HG03558 (cell line): Measurements from ENCODE around the gene SLC41A3.
"Not testable (repeated sequence)": the region's sequence is repeated elsewhere in the genome, so short reads cannot be mapped to it uniquely, and the experiment has no call there.

Experiments
- ATAC-seq: cut with Tn5 transposase; IDR thresholded peaks from one replicate; pipeline ENCODE4 v1.9.1; 2021; ENCODE audit warnings: moderate number of reproducible peaks; ENCODE audit not compliant: unreplicated experiment; ENCODE audit errors: extremely low read depth

The SLC41A3 gene

DNA sequence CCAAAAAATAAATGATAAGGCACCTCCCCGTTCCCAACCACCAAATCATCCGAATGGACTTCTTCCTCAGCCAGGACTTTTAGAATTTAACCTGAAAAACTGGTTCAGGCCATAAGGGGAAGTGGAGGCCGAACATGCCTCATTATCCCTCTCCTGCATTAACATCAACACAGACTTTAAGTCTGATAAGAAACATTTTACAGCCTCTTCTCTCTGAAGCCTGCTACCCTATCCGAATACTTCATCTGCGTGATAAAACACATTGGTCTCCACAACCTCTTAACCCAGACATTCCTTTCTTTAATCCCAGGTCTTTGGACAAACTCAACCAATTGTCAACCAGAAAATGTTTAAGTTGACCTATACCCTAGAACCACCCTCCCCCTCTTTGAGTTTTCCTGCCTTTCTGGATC lies 850 bp upstream of the SLC41A3 start:
- ATAC-seq, result no peak

DNA sequence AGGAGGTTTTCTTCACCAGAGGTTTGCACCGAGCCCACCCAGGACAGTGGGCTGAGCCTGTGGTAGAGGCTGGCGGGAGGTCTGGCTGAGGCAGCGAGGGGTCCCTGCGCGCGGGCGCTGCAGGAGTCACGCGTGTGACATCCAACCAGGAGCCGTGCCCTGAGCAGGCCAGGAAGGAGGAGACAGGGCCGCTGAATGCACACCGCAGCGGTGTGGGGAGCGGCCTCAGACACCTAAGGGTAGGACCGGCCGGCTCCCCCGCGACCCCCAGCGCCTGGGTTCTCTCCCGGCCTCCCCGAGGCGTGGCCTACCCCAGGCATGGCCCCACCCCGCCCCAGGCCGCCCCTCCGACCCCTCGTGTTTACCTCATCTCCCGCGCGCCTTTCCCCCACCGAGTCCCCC lies 412 bp downstream of the SLC41A3 start:
- ATAC-seq, result peak; percentile 14

DNA sequence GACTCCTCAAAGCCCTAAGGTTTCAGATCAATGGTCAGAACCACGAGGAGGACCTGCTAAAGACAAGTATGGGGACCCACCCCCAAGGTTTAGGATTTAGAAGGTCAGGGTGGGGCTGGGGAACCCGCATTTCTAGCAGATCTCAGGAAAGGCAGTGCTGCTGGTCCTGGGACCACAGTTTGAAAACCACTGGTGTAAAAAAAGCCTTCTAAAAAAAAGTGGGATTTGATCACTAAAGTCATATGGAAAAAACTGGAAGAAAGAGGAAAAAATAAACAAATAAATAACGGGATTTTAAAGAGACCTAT lies 832 bp downstream of the SLC41A3 start:
- ATAC-seq, result no peak

DNA sequence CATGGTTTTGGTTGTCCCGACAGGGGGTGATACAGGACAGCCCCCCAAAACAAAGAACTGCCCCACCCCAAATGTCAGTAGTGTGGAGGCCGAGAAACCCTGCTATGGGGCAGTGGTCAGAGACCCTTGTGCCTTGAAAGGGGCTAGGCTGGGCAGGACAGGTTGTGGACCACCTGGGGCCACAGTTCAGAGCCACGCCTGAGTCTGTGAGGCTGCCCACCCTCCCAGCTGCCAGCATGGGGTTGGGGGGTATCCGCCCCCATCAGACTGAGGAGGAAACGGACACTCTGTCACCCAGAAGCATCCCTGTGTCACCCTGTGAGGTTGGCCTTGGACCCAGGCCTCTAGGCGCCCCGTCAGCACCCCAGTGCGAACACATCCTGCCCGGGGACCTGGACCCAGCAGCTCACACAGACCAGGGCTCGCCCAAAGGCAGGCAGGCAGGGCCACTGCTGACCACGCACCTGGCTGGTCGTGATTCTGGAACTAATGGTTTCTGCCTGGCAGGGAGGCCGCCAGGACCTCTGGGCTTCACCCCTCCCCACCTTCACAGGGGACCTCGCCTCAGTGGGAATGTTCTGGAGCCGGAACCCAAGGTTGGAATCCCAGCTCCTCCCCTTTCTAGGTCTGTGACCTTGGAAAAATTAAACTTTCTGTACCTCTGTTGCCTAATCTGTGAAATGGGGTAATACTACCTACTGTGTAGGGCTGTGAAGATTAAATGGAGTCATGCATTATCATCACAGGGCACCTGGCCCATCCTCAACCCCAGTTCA lies 1.4 kb downstream of the SLC41A3 start:
- ATAC-seq, result no peak

GRCh38 chr3:126081618-126082361 lies 2.1 kb downstream of the SLC41A3 start:
- ATAC-seq, result no peak

GRCh38 chr3:126080970-126081369 lies 3.0 kb downstream of the SLC41A3 start:
- no peak for ATAC-seq

- no peak for ATAC-seq
These were observed 5.1 kb downstream of the SLC41A3 start for GRCh38 chr3:126078866-126079265.

GRCh38 chr3:126077754-126078153 lies 6.2 kb downstream of the SLC41A3 start:
- no peak for ATAC-seq

- no peak for ATAC-seq
These were observed 7.8 kb downstream of the SLC41A3 start for GRCh38 chr3:126076140-126076539.

DNA sequence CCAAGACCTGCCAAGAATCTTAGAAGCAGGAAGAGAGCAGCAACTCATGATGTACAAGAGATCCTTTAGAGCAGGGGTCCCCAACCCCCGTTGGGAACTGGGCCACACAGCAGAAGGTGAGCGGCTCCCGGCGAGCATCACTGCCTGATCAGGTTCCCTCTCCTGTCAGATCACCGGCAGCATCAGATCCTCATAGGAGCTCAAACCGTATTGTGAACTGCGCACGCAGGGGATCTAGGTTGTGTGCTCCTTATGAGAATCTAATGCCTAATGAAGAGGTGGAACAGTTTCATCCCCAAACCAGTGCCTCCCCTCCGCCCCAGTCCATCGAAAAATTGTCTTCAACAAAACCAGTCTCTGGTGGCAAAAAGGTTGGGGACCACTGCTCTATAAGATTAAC lies 13.8 kb downstream of the SLC41A3 start:
- ATAC-seq, result no peak

- ATAC-seq, result no peak
These were observed 16.0 kb downstream of the SLC41A3 start for GRCh38 chr3:126067959-126068358.

DNA sequence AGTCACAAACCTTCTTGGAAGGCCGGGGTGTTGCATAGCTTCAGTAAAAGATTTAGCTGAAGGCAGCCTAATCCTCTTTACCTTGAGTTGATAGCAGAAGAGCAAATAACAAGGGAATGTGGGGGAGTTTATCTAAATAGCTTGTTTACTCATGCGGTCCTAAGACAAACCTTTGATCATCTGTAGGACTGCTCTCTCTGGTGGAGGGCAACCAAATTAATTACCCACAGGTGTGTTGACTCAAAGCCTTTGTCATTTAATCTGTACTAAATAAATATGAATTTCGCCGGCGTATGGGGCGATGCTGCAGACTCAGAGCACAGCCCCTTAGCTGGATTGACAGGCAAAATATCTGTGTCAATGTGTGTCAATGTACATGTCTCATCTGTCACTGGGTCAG lies 17.2 kb downstream of the SLC41A3 start:
- ATAC-seq, result not testable (repeated sequence)

DNA sequence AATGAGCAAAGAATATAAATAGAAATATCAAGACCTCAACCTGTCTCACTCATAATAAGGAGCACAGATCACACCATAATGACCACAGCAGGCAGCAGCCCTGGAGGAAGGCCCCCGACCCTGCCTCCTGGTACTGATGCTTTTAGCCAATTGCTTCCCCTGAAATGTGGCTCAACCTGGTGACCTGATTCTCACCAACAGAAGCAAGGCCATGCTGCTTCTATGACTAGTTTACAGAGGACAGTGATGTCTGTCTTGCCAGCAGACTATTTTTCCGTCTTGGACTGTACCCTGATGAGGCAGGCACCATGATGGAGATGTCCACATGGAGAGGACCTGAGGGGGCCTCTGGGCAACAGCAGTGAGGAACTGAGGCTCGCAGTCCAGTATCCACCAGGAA lies 18.0 kb downstream of the SLC41A3 start:
- ATAC-seq, result no peak

DNA sequence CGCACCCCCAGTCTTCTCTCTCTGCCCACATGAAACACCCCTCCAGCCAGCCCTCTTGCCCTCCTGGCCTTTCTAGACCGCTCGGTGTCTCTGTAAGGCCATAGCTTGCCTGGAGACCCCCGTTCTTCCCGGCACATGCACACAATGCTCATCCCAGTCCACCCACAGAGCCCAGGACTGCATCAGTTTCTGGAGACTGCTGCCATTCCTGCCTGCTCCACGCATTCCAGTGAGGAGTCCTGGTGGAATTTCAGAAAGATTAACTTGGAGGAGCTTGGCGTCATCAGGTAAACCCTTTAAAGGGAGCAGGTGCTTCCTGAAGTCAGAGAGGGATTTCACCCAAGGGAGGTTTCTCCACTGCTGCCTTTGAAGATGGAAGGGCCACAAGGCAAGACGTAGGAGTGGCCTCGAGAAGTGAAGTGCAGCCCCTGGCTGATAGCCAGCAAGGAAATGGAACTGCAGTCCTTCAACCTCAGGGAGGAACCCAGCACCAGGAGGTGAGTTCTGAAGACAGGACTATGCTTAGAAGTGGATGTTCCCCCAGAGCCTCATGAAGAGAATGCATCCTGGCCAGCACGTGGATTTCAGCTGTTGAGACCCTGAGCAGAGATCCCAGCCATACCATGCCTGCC lies 19.2 kb downstream of the SLC41A3 start:
- no peak for ATAC-seq

DNA sequence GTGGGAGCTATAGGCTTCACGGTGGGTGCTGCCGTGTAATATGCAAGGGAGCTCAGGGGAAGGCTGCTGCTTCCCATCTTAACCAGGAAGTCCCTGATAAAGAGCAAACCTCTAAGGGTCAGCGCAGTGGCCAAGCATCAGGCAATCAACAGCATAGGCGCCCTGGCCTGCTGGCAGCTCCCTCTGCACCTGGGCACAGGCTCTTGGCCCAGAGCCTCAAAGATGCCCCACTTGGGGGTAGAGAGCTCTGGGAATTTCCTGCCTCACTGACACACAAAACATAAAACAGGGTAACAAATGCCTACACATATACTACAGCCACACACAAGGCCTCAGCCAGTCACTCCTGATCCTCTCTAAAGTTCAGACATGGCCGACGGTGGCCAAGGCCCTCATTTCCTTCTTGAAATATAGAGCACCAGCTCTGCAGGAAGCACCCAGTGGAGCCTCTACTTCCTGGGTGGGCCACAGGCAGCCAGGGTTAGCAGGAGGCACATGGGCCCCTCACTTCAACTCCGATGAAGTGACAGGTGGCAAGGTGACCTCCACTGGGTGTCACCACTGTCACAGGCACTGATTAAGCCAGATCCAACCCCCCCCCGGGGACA lies 20.5 kb downstream of the SLC41A3 start:
- ATAC-seq, result no peak

- no peak for ATAC-seq
These were observed 22.5 kb downstream of the SLC41A3 start for GRCh38 chr3:126061301-126062032.

DNA sequence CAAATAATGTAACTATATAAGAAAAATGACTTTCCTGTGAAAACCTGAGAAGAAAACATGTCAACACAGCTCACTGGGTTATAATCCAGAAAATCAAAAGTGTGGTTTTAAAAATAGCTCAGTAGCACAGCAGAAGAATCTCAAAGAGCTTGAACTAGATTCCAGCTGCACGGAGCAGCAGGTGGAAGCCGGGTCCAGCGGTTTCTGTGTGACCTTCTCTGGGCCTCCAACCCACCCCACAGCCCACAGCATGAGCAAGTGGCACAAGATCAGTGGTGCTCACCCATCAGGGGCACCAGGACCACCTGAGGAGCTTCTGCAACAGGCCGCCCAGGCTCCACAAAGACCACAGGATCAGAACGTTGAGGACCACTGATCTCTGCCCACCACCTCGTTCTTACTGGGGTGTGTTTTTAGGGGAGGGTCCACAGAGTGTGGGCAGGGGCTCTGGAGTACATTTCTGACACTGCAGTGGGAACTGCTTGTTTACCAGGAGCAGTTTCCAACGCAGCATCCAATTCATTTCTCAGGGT lies 23.2 kb downstream of the SLC41A3 start:
- ATAC-seq, result no peak

- no peak for ATAC-seq
These were observed 25.3 kb downstream of the SLC41A3 start for GRCh38 chr3:126058666-126059065.

- ATAC-seq, result no peak
These were observed 26.0 kb downstream of the SLC41A3 start for GRCh38 chr3:126057936-126058335.

DNA sequence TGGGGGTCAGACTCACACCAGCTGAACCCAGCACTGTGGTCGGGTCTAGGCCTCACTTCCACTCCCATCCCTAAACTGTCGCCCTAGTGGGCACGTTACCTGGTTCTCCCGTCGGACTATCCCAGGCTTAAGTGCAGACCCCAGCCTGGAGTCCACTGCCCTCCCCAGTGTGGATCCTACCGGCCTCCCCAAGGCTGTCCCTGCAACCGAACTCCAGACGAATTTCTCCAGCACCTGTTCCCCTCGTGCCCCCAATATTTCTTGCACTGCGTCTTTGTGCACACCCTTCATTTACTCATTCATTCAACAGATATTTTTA lies 26.5 kb downstream of the SLC41A3 start:
- no peak for ATAC-seq
